Caco-2 (cell line): ENCODE data around the gene GALNT17. TPM values are rescaled to one million over a fixed set of nuclear protein-coding genes. Genes with fewer than 3 reads are reported as not detected.
"Not testable (repeated sequence)": the region's sequence is repeated elsewhere in the genome, so short reads cannot be mapped to it uniquely, and the experiment has no call there.

Experiments
- BruUV-seq: library from RNA; stranded (reverse); fragments of 400-500 nt; replicated peaks from 2 replicates; lab custom pipeline; 2021; lab: Mats Ljungman, UMichigan
- CTCF ChIA-PET: fragments of 300-600 bp; sonication (Branson Sonifier 250); formaldehyde crosslinking; loops from one replicate; lab custom pipeline; 2022; ENCODE audit warnings: antibody characterized with exemption; lab: Charles Lee
- POLR2A ChIA-PET: fragments of 300-600 bp; sonication (Branson Sonifier 250); formaldehyde crosslinking; loops from one replicate; lab custom pipeline; 2022; ENCODE audit warnings: antibody characterized with exemption; lab: Charles Lee
- DNase-seq, 2 experiments: peaks; one replicate each; pipeline versions ENCODE4 v3.0.0 to v3.0.0-alpha.2; 2020 to 2022
- H3K27me3 ChIP-seq: replicated peaks from 2 replicates; pipeline ENCODE4 v1.6.0; 2011; ENCODE audit warnings: low read length; ENCODE audit not compliant: control insufficient read depth, insufficient read depth
- H3K36me3 ChIP-seq: 2 replicates; pipeline ENCODE4 v1.5.1; 2011; ENCODE audit warnings: low read length; ENCODE audit not compliant: control insufficient read depth, insufficient read depth
- H3K4me1 ChIP-seq: fragments of 250-450 bp; sonication (Bioruptor Pico); 2 replicates; pipeline ENCODE4 v1.5.1; 2020; ENCODE audit warnings: mild to moderate bottlenecking
- H3K4me3 ChIP-seq: 2 replicates; pipeline ENCODE4 v1.5.1; 2011; ENCODE audit warnings: low read depth, mild to moderate bottlenecking, control low read depth, low read length
- H3K9me3 ChIP-seq: fragments of 250-450 bp; sonication (Bioruptor Pico); 2 replicates; pipeline ENCODE4 v1.5.1; 2020; ENCODE audit warnings: mild to moderate bottlenecking, moderate library complexity
- H3K27ac Mint-ChIP-seq: one replicate; pipeline ENCODE4 v1.8.0; 2022; ENCODE audit warnings: mixed read lengths; ENCODE audit not compliant: unreplicated experiment
- H3K27me3 Mint-ChIP-seq: one replicate; pipeline ENCODE4 v1.8.0; 2022; ENCODE audit warnings: mixed read lengths; ENCODE audit not compliant: insufficient read depth, unreplicated experiment
- H3K36me3 Mint-ChIP-seq: one replicate; pipeline ENCODE4 v1.8.0; 2022; ENCODE audit warnings: mild to moderate bottlenecking, mixed read lengths; ENCODE audit not compliant: insufficient read depth, unreplicated experiment
- H3K4me1 Mint-ChIP-seq: one replicate; pipeline ENCODE4 v1.8.0; 2022; ENCODE audit warnings: low read depth, mixed read lengths; ENCODE audit not compliant: unreplicated experiment
- H3K4me3 Mint-ChIP-seq: one replicate; pipeline ENCODE4 v1.8.0; 2022; ENCODE audit warnings: mild to moderate bottlenecking, moderate library complexity, mixed read lengths; ENCODE audit not compliant: unreplicated experiment
- H3K9me3 Mint-ChIP-seq: one replicate; pipeline ENCODE4 v1.8.0; 2022; ENCODE audit warnings: mixed read lengths; ENCODE audit not compliant: unreplicated experiment
- CTCF ChIP-seq, 2 experiments: fragments of 200-600 bp in 1 of 2; IDR thresholded peaks; 1 replicate in 1 of 2; 2 replicates in 1 of 2; pipeline versions ENCODE4 v1.5.1 to v1.8.0; 2011 to 2022; ENCODE audit warnings: antibody characterized with exemption in 1 of 2, control low read depth in 1 of 2, inconsistent platforms in 1 of 2, low read depth in 1 of 2, low read length in 1 of 2, mild to moderate bottlenecking in 1 of 2, moderate library complexity in 1 of 2; ENCODE audit not compliant: insufficient read depth in 1 of 2, severe bottlenecking in 1 of 2, unreplicated experiment in 1 of 2
- intact Hi-C: fragments of 100-400 bp; cut with micrococcal nuclease; formaldehyde crosslinking; loops from one replicate; pipeline ENCODE4 v1.10.0; 2022; ENCODE audit not compliant: unreplicated experiment
- total RNA-seq: library from RNA; stranded (reverse); gene quantifications from 2 replicates; pipeline ENCODE4 v1.2.3, GENCODE V29; 2022

Gene GALNT17
- total RNA-seq, 1 experiment from 2014 or later: not detected

DNA sequence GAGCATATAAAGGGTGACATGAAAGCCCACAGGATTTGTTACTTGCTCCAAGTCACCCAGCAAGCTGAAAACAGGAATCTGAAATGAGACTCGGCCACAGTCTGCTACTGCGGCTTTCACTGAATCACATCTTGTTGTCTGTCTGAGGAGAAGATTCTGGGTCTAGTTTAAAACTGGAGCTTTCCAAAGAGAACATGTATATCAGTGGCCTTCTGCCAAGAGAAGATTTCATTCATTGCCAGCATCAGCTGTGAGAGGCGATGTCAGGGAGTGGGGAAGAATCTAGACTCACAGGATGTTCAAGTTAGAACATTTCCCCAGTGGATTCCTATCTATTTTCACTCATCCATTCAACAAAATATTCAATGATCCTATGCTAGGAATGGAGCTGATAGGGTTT lies 122.8 kb downstream of the GALNT17 start:
- Histone ChIP-seq H3K4me3 (no peak overlapping the region), H3K27me3 (no peaks in the 10 kb centered on the region), H3K9me3 (0 out of 2 replicates have a peak, but pooled peaks cover 2% of the 10 kb centered on the region), H3K36me3 (no peaks in the 10 kb centered on the region), H3K4me1 (no peaks in the 10 kb centered on the region)
- no peak for DNase-seq
- ChIA-PET CTCF (no interaction called here), POLR2A (no interaction called here)
- no peaks in the 10 kb centered on the region for H3K36me3 Mint-ChIP-seq
- H3K27ac Mint-ChIP-seq: no peak overlapping the region
- no peak overlapping the region for H3K4me3 Mint-ChIP-seq
- no peak for TF ChIP-seq CTCF (IDR thresholded peaks at IDR 0.05; ENCODE audit: insufficient read depth in 1 of 2, low read depth in 1 of 2, low read length in 1 of 2, severe bottlenecking in 1 of 2, unreplicated experiment in 1 of 2)
- BruUV-seq: no TSS peak
- H3K4me1 Mint-ChIP-seq: no peaks in the 10 kb centered on the region
- no peaks in the 10 kb centered on the region for H3K27me3 Mint-ChIP-seq
- H3K9me3 Mint-ChIP-seq: peaks cover 35% of the 10 kb centered on the region
- intact Hi-C loops: no loop called here

- no peak overlapping the region for H3K27ac Mint-ChIP-seq
- H3K9me3 ChIP-seq: 0 out of 2 replicates have a peak, but pooled peaks cover 2% of the 10 kb centered on the region
- no peaks in the 10 kb centered on the region for H3K27me3 ChIP-seq
- H3K36me3 Mint-ChIP-seq: no peaks in the 10 kb centered on the region
- peaks cover 35% of the 10 kb centered on the region for H3K9me3 Mint-ChIP-seq
- no peaks in the 10 kb centered on the region for H3K4me1 Mint-ChIP-seq
- no peaks in the 10 kb centered on the region for H3K36me3 ChIP-seq
- POLR2A ChIA-PET: no interaction called here
- CTCF ChIA-PET: no interaction called here
- BruUV-seq: no TSS peak
- intact Hi-C loops: no loop called here
- no peak overlapping the region for H3K4me3 ChIP-seq
- no peak overlapping the region for H3K4me3 Mint-ChIP-seq
- no peak for TF ChIP-seq CTCF (IDR thresholded peaks at IDR 0.05; ENCODE audit: insufficient read depth in 1 of 2, low read depth in 1 of 2, low read length in 1 of 2, severe bottlenecking in 1 of 2, unreplicated experiment in 1 of 2)
- DNase-seq: no peak
- no peaks in the 10 kb centered on the region for H3K4me1 ChIP-seq
- no peaks in the 10 kb centered on the region for H3K27me3 Mint-ChIP-seq
These were observed 123.7 kb downstream of the GALNT17 start for GRCh38 chr7:71255537-71256178.

- no peak for TF ChIP-seq CTCF (IDR thresholded peaks at IDR 0.05; ENCODE audit: insufficient read depth in 1 of 2, low read depth in 1 of 2, low read length in 1 of 2, severe bottlenecking in 1 of 2, unreplicated experiment in 1 of 2)
- H3K4me1 Mint-ChIP-seq: no peaks in the 10 kb centered on the region
- CTCF ChIA-PET: no interaction called here
- H3K9me3 Mint-ChIP-seq: peaks cover 34% of the 10 kb centered on the region
- H3K4me3 Mint-ChIP-seq: no peak overlapping the region
- BruUV-seq: no TSS peak
- POLR2A ChIA-PET: no interaction called here
- Histone ChIP-seq H3K27me3 (no peaks in the 10 kb centered on the region), H3K4me3 (no peak overlapping the region), H3K36me3 (no peaks in the 10 kb centered on the region), H3K9me3 (0 out of 2 replicates have a peak, but pooled peaks cover 4% of the 10 kb centered on the region), H3K4me1 (no peaks in the 10 kb centered on the region)
- no peak for DNase-seq
- H3K36me3 Mint-ChIP-seq: no peaks in the 10 kb centered on the region
- H3K27ac Mint-ChIP-seq: no peak overlapping the region
- no peaks in the 10 kb centered on the region for H3K27me3 Mint-ChIP-seq
- intact Hi-C loops: no loop called here
These were observed 129.1 kb downstream of the GALNT17 start for GRCh38 chr7:71261066-71261465.

DNA sequence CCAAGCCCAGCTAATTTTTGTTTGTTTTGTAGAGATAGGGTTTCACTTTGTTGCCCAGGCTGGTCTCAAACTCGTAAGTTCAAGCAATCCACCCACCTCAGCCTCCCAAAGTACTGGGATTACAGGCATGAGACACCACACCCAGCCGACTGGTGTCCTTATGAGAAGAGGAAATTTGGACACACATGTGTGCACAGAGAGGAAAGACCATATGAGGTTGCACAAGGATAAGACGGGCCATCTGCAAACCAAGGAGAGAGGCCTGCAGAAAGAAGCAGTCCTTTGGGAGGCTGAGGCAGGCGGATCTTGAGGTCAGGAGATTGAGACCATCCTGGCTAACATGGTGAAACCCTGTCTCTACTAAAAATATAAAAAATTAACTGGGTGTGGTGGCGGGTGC lies 130.9 kb downstream of the GALNT17 start:
- H3K9me3 ChIP-seq, H3K27me3 ChIP-seq, CTCF ChIA-PET, H3K4me3 ChIP-seq, POLR2A ChIA-PET, H3K36me3 ChIP-seq, intact Hi-C loops, H3K4me1 ChIP-seq, H3K4me1 Mint-ChIP-seq, H3K4me3 Mint-ChIP-seq, H3K27ac Mint-ChIP-seq, DNase-seq, BruUV-seq, H3K36me3 Mint-ChIP-seq, H3K27me3 Mint-ChIP-seq: not testable (repeated sequence)
- peaks cover 41% of the 10 kb centered on the region for H3K9me3 Mint-ChIP-seq
